ENCODE measurements around the gene CCDC190.

The CCDC190 gene

DNA sequence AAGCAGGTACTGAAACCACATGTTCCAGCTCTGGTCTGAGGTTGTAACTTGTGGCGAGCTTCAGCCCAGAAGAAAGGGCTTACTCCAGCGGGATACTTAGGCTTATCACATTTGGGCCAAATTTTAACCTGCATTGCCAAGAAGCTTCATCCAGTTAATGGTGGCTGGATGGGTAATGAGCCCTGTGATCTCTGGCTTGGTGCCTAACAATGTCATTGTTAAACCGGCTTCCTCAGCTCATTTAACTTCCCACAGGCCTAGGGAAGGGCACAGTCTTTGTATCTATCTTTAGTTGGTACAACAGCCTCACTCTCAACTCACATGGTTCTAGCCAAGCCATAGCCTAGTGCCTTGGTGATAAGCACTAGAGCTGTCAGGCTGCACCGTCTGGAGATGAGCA is 43.6 kb upstream of the CCDC190 start:
- TF ChIP-seq, protein P1, sequence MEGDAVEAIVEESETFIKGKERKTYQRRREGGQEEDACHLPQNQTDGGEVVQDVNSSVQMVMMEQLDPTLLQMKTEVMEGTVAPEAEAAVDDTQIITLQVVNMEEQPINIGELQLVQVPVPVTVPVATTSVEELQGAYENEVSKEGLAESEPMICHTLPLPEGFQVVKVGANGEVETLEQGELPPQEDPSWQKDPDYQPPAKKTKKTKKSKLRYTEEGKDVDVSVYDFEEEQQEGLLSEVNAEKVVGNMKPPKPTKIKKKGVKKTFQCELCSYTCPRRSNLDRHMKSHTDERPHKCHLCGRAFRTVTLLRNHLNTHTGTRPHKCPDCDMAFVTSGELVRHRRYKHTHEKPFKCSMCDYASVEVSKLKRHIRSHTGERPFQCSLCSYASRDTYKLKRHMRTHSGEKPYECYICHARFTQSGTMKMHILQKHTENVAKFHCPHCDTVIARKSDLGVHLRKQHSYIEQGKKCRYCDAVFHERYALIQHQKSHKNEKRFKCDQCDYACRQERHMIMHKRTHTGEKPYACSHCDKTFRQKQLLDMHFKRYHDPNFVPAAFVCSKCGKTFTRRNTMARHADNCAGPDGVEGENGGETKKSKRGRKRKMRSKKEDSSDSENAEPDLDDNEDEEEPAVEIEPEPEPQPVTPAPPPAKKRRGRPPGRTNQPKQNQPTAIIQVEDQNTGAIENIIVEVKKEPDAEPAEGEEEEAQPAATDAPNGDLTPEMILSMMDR (IDR thresholded peaks at IDR 0.05; ENCODE audit: low read depth, low read length), result no peak
- no peak for DNase-seq (ENCODE audit: low read depth in 2 of 2)
- H3K4me3 ChIP-seq (replicated peaks in 1 of 2; ENCODE audit: low read depth in 2 of 2, low read length in 2 of 2), result no peak overlapping the region

DNA sequence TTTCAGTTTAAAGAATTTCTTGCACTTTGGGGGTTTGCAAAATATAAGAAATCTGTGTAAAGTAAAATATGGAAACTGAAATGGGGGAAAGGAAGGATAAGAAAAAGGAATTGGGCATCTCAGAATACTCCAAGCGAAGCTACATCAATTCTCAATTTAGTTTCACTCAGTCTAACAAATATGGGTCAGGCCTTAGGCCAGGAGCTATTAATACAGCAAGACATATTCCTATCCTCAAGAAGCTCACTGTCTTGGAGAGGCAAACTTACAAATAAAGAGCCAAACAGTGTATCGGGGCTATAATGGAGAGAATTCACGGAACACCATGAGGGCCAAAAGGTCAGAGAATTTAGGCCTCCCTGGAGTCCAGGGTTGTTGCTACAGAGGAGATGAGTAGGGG is 43.0 kb upstream of the CCDC190 start:
- DNase-seq (ENCODE audit: low read depth in 2 of 2), result no peak
- H3K4me3 ChIP-seq (replicated peaks in 1 of 2; ENCODE audit: low read depth in 2 of 2, low read length in 2 of 2), result no peak overlapping the region
- TF ChIP-seq, protein P1 (IDR thresholded peaks at IDR 0.05; ENCODE audit: low read depth, low read length), result no peak

DNA sequence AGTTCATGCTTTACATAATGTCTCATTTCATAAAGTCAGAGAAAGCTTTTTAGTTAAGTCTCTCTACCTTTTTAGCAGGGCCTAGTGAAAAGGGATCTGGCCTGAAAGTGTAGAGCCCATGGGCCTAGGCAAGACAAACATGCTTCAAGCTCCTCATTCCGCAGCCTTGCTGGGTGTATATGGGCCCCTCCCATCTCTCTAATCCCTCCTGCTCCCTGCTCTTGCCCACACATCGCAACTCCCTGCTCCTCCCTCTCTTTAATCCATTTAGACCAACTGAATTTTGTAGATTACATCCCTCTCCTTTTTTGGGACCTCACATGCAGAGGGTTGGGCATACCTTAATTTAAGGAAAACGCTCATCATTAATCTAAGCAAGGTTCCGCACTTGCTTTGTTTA is 42.3 kb upstream of the CCDC190 start:
- DNase-seq (ENCODE audit: low read depth in 2 of 2), result no peak
- TF ChIP-seq, protein P1 (IDR thresholded peaks at IDR 0.05; ENCODE audit: low read depth, low read length), result no peak

DNA sequence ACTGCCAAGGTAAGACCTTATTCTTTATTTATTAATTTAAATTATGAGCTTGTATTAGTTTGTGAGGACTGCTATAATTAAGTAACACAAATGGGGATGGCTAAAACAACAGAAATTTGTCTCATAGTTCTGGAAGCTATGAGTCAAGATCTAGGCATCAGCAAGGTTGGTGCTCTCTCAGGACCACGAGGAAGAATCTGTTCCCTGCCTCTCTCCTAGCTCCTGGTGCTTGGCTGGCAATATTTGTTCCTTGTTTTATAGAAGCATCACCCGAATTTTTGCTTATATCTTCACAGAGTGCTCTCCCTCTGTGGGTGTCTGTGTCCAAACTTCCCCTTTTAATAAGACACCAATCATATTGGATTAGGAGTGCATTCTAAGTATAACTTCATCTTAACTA is 41.4 kb upstream of the CCDC190 start:
- DNase-seq (ENCODE audit: low read depth in 2 of 2), result peak in 1 of 2 donors; percentile 81
- H3K4me3 ChIP-seq (replicated peaks in 1 of 2; ENCODE audit: low read depth in 2 of 2, low read length in 2 of 2), result no peak overlapping the region

More for the DNA sequence above, 42.3 kb upstream of the CCDC190 start:
- no peak overlapping the region for H3K4me3 ChIP-seq (replicated peaks in 1 of 2; ENCODE audit: low read depth in 2 of 2, low read length in 2 of 2)

DNA sequence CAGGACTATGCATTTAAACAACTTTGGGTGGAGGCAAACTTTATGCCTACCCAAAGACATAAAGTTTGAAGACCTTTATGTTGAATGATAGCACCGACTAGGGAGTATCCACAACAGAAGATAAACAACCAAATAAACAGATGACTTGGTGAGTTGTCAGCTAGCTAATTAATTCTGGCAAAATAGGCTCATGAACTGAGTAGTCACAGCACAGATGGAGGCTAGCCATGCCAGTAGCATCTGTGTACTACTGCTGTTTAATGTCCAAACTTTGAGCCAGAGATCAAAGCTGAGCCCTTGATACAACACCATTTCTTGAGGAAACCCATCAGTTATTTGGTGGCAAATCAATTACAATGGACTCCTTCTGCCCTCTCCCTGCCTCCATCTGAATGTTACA is 40.3 kb upstream of the CCDC190 start:
- TF ChIP-seq, protein P1 (IDR thresholded peaks at IDR 0.05; ENCODE audit: low read depth, low read length), result no peak
- H3K4me3 ChIP-seq (replicated peaks in 1 of 2; ENCODE audit: low read depth in 2 of 2, low read length in 2 of 2), result no peak overlapping the region
- no peak for DNase-seq (ENCODE audit: low read depth in 2 of 2)

More for the DNA sequence above, 41.4 kb upstream of the CCDC190 start:
- TF ChIP-seq, protein P1 (IDR thresholded peaks at IDR 0.05; ENCODE audit: low read depth, low read length), result no peak

DNA sequence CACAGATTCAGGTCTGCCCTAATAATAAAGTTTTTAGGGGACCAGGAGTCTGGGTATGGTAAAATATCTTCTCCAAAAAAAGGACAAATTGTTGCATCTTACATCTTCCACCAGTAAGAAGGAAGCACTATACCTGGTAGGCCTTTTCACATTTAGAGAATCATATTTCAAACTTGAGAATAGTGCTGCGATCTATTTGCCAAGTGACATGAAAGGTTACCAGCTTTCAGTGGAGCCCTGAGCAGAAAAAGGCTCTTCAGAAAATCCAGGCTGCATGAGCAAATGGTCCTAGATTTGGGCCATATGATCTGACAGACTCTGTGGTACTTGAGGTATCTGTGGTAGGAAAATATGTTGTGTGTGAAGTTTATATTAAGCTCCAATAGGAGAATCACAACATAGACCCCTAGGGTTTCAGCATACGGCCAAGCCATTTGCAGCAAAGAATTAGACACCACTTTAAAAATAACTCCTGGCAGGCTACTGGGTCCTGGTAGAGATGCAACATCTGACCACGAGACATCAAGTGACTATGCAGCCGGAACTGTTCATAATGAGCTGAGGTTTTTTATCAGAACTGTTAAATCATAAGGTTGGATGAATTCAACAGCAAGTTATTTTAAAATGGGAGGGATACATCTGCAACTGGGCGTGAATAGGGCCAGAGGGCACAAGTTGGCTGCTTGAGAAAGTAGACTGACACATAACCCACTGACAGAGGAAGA is 38.6 kb upstream of the CCDC190 start:
- H3K4me3 ChIP-seq (replicated peaks in 1 of 2; ENCODE audit: low read depth in 2 of 2, low read length in 2 of 2), result no peak overlapping the region
- TF ChIP-seq, protein P1 (IDR thresholded peaks at IDR 0.05; ENCODE audit: low read depth, low read length), result no peak
- DNase-seq (ENCODE audit: low read depth in 2 of 2), result peak; percentile 91 to 92

DNA sequence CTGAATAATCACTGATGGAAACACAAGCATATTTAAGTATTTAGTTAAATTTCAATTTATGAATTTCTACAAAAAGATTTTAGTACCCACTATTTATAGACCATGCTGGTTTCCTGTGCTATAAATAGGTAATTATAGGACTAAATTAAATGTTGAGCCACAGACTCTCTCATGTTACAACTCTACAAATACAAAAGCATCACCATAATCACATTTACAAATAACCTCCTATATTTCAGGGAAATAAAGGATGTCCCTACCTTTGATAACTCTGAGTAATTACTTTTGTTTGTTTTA is 32.6 kb upstream of the CCDC190 start:
- TF ChIP-seq, protein P1 (IDR thresholded peaks at IDR 0.05; ENCODE audit: low read depth, low read length), result no peak
- no peak overlapping the region for H3K4me3 ChIP-seq (replicated peaks in 1 of 2; ENCODE audit: low read depth in 2 of 2, low read length in 2 of 2)
- no peak for DNase-seq (ENCODE audit: low read depth in 2 of 2)
